Calu3 (cell line): Measurements from ENCODE around the gene KRT40. TPM values are rescaled to one million over a fixed set of nuclear protein-coding genes. Genes with fewer than 3 reads are reported as not detected.
A peak's percentile ranks its signal among the peaks of the same experiment; 100 is the strongest.

Experiments
- BruUV-seq: library from RNA; stranded (reverse); fragments of 400-500 nt; replicated peaks from 2 replicates; lab custom pipeline; 2021; lab: Mats Ljungman, UMichigan
- CTCF ChIA-PET: fragments of 300-600 bp; sonication (Branson Sonifier 250); formaldehyde crosslinking; loops from one replicate; lab custom pipeline; 2022; ENCODE audit warnings: antibody characterized with exemption; lab: Charles Lee
- DNase-seq: peaks from one replicate; pipeline ENCODE4 v3.0.0; 2022
- H3K27ac Mint-ChIP-seq: one replicate; pipeline ENCODE4 v1.8.0; 2022; ENCODE audit warnings: mixed read lengths; ENCODE audit not compliant: unreplicated experiment
- H3K27me3 Mint-ChIP-seq: one replicate; pipeline ENCODE4 v1.8.0; 2022; ENCODE audit warnings: mixed read lengths; ENCODE audit not compliant: unreplicated experiment
- H3K36me3 Mint-ChIP-seq: one replicate; pipeline ENCODE4 v1.8.0; 2022; ENCODE audit warnings: mild to moderate bottlenecking, moderate library complexity, mixed read lengths; ENCODE audit not compliant: insufficient read depth, unreplicated experiment
- H3K4me1 Mint-ChIP-seq: one replicate; pipeline ENCODE4 v1.8.0; 2022; ENCODE audit warnings: mild to moderate bottlenecking, low read depth, mixed read lengths; ENCODE audit not compliant: unreplicated experiment
- H3K4me3 Mint-ChIP-seq: one replicate; pipeline ENCODE4 v1.8.0; 2022; ENCODE audit warnings: mild to moderate bottlenecking, low read depth, moderate library complexity, mixed read lengths; ENCODE audit not compliant: unreplicated experiment
- H3K9me3 Mint-ChIP-seq: one replicate; pipeline ENCODE4 v1.8.0; 2022; ENCODE audit warnings: low read depth, mixed read lengths; ENCODE audit not compliant: unreplicated experiment
- intact Hi-C: fragments of 100-400 bp; cut with micrococcal nuclease; formaldehyde crosslinking; loops from one replicate; pipeline ENCODE4 v1.10.0; 2022; ENCODE audit not compliant: unreplicated experiment
- total RNA-seq: library from RNA; stranded (reverse); gene quantifications from 2 replicates; pipeline ENCODE4 v1.2.3, GENCODE V29; 2022
- TF ChIP-seq, protein P1 (sequence below): fragments of 200-600 bp; IDR thresholded peaks from one replicate; pipeline ENCODE4 v1.8.0; 2022; ENCODE audit warnings: antibody characterized with exemption; ENCODE audit not compliant: unreplicated experiment

KRT40 gene
- total RNA-seq, 1 experiment from 2014 or later: not detected

DNA sequence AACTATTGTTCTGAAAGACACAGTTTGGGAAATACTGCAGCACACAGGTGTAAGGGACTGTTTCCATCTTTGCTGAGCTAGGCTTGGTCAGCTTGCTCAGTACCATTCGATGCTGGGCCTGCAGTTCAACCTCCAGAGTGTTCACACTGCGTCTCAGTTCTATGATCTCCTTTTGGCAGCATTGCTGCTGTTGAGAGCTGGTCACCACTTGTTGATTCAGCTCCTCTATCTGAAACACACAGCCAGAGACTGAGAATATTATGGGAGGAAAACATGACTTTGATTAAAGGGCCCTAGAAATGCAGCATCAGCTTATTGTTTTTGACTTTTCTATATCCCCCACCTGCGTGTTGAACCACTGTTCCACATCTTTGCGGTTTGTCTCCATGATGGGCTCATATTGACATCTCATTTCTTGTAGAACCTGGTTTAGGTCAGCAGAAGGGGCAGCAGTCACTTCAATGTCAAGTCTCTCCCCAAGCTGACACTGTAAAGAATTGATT, 22.0 kb downstream of the KRT40 start:
- no peak for DNase-seq
- H3K27ac Mint-ChIP-seq: peak overlapping the region; percentile 41
- H3K27me3 Mint-ChIP-seq: no peaks in the 10 kb centered on the region
- H3K4me1 Mint-ChIP-seq: peaks cover 75% of the 10 kb centered on the region
- TF ChIP-seq, protein P1, sequence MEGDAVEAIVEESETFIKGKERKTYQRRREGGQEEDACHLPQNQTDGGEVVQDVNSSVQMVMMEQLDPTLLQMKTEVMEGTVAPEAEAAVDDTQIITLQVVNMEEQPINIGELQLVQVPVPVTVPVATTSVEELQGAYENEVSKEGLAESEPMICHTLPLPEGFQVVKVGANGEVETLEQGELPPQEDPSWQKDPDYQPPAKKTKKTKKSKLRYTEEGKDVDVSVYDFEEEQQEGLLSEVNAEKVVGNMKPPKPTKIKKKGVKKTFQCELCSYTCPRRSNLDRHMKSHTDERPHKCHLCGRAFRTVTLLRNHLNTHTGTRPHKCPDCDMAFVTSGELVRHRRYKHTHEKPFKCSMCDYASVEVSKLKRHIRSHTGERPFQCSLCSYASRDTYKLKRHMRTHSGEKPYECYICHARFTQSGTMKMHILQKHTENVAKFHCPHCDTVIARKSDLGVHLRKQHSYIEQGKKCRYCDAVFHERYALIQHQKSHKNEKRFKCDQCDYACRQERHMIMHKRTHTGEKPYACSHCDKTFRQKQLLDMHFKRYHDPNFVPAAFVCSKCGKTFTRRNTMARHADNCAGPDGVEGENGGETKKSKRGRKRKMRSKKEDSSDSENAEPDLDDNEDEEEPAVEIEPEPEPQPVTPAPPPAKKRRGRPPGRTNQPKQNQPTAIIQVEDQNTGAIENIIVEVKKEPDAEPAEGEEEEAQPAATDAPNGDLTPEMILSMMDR: no peak
- BruUV-seq: no TSS peak
- H3K36me3 Mint-ChIP-seq: peaks cover 17% of the 10 kb centered on the region
- CTCF ChIA-PET: interaction anchor here (0.7 to 1.6 kb wide), 10 partner anchors 10 to 179 kb away, joined by 3 to 8 read pairs (median 4); partner anchors contain the start of genes KRT23, KRTAP1-1, KRTAP3-1 and KRTAP4-6
- intact Hi-C loops: no loop called here
- peaks cover 3% of the 10 kb centered on the region for H3K9me3 Mint-ChIP-seq
- H3K4me3 Mint-ChIP-seq: no peak overlapping the region

GRCh38 chr17:40961591-40961990, 22.5 kb downstream of the KRT40 start:
- Mint-ChIP-seq H3K4me3 (no peak overlapping the region), H3K4me1 (peaks cover 77% of the 10 kb centered on the region), H3K27ac (peak overlapping the region; percentile 41), H3K36me3 (peaks cover 22% of the 10 kb centered on the region), H3K9me3 (peaks cover 3% of the 10 kb centered on the region), H3K27me3 (no peaks in the 10 kb centered on the region)
- intact Hi-C loops: no loop called here
- no peak for DNase-seq
- TF ChIP-seq, protein P1: no peak
- BruUV-seq: no TSS peak
- CTCF ChIA-PET: interaction anchor here (0.7 to 1.6 kb wide), 10 partner anchors 9 to 179 kb away, joined by 3 to 8 read pairs (median 4); partner anchors contain the start of genes KRT23, KRTAP1-1, KRTAP3-1 and KRTAP4-6

DNA sequence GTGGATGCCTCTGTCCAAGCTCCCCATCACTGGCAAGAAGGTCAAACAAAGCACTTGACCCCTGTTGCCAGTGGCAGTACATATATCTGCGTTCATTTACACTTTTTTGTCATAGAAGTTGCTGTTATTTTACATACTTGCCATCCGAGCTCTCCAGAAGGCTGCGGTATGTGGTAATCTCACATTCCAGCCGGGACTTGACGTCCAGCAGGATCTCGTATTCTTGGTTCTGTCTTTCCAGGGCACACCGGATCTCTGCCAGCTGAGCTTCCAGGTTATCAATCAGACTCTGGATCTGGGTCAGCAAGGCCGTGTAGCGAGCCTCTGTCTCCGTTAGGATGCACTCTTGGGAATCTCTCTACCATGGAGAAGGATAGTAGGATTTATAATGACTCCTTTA, 24.0 kb downstream of the KRT40 start:
- Mint-ChIP-seq H3K27ac (peak overlapping the region; percentile 27), H3K36me3 (peaks cover 37% of the 10 kb centered on the region), H3K9me3 (peaks cover 3% of the 10 kb centered on the region), H3K4me3 (no peak overlapping the region), H3K4me1 (peaks cover 81% of the 10 kb centered on the region), H3K27me3 (no peaks in the 10 kb centered on the region)
- CTCF ChIA-PET: interaction anchor here (1.0 to 1.4 kb wide), 4 partner anchors 11 to 287 kb away, joined by 3 to 7 read pairs (median 3); no protein-coding TSS in a partner anchor
- DNase-seq: no peak
- BruUV-seq: no TSS peak
- intact Hi-C loops: no loop called here
- TF ChIP-seq, protein P1: no peak

- peak overlapping the region; percentile 14 for H3K4me3 Mint-ChIP-seq
- H3K9me3 Mint-ChIP-seq: peaks cover 2% of the 10 kb centered on the region
- H3K4me1 Mint-ChIP-seq: peaks cover 88% of the 10 kb centered on the region
- peak; percentile 86 for DNase-seq
- CTCF ChIA-PET: interaction anchor here (0.6 to 4.0 kb wide), 13 partner anchors 11 to 1130 kb away, joined by 3 to 33 read pairs (median 4); partner anchors contain the start of gene KRT23
- no TSS peak for BruUV-seq
- H3K36me3 Mint-ChIP-seq: peaks cover 49% of the 10 kb centered on the region
- H3K27me3 Mint-ChIP-seq: no peaks in the 10 kb centered on the region
- TF ChIP-seq, protein P1: no peak
- intact Hi-C loops: loop anchor here (1.0 to 5.0 kb wide), 4 partner anchors 64 to 174 kb away; partner anchors contain the start of gene KRTAP1-1
- H3K27ac Mint-ChIP-seq: peak overlapping the region; percentile 94
These were observed 25.8 kb downstream of the KRT40 start for GRCh38 chr17:40958086-40958953.
